ENCODE measurements around the gene ABLIM2.

DNA sequence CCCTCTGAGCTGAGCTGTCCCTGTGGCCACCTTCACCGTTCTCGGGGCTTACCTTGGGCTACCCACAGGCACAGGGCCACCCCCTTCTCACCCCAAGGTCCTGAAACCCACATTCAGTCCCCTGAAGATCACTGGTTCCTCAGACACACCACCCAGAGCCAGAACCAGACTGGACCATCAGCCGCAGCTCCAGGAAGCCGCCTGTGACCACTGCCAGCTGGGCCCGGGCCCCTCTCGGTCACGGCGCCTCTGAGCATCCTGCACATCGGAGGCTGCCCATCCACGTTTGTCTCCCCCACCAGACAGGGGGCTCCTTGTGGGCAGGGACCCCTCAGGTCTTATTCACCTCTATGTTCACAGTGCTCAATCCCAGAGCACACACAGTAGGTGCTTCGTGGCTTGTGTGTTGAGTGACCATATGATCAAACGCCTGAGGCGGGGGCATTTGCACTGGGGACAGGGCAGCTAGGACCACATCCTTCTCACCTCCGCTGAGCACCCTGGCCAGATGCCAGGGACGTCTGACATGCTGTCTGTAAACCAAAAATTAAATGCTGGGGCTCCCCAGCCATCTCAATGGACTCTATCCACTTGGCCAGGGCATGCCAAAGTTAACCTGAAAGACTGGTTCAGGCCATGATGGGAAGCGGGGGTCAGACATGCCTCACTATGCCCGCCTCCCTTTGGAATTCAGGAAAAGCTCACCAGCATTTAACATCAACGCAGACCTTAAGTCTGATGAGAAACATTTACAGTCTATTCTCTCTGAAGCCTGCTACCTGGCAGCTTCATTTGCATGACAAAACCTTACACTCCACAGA lies 109.5 kb downstream of the ABLIM2 start:
- TF ChIP-seq, protein P1, sequence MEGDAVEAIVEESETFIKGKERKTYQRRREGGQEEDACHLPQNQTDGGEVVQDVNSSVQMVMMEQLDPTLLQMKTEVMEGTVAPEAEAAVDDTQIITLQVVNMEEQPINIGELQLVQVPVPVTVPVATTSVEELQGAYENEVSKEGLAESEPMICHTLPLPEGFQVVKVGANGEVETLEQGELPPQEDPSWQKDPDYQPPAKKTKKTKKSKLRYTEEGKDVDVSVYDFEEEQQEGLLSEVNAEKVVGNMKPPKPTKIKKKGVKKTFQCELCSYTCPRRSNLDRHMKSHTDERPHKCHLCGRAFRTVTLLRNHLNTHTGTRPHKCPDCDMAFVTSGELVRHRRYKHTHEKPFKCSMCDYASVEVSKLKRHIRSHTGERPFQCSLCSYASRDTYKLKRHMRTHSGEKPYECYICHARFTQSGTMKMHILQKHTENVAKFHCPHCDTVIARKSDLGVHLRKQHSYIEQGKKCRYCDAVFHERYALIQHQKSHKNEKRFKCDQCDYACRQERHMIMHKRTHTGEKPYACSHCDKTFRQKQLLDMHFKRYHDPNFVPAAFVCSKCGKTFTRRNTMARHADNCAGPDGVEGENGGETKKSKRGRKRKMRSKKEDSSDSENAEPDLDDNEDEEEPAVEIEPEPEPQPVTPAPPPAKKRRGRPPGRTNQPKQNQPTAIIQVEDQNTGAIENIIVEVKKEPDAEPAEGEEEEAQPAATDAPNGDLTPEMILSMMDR (IDR thresholded peaks at IDR 0.05; ENCODE audit: insufficient read depth, low read length, poor library complexity, severe bottlenecking), result no peak
- no peak for TF ChIP-seq EZH2phosphoT487 (conservative IDR thresholded peaks at IDR 0.05; ENCODE audit: low read length)
